Measurements from ENCODE around the gene BBS5.
"Not testable (repeated sequence)": the region's sequence is repeated elsewhere in the genome, so short reads cannot be mapped to it uniquely, and the experiment has no call there.

BBS5 gene

DNA sequence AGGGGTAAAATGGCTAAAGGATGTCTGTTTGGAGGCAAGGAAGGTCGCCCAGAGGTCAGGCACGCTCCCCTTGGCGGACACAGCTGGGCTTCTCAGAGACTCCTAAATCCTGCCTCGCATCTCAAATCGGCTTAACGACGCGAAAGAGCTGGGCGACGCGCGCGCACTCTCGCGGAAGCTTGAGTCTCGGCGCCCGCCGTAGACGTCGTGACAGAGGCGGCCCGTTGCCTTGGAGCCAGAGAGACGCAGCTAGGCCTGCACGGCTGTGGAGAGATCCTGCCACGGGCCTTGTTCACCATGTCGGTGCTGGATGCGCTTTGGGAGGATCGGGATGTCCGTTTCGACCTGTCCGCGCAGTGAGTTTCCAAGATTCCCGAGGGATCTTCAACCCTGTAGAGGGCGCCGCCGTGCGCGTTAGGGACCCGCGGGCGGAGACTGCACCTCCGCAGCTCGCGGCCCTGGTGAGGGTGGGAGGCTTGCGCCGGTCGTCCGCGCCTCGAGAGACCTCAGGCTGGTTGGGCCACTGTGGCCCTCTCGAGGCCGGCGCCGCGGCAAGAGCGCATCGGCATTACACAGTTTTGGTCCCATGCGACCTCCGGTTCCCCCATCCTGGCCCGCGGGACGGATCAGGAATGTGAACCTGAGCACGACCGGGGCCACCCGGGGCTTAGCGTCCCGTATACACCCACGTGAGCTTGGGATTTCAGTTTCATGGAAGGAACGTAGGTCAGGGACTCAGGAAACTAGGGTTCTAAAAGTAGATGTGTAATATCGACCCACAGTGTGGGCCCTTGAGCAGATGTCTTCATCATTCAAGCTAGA is at the start of gene BBS5:
TSS of gene BBS5 (plus strand) at position 238 of the 822 bp plus-strand sequence. CDS start at position 298, 60 bp downstream.
- no peak for FAIRE-seq

DNA sequence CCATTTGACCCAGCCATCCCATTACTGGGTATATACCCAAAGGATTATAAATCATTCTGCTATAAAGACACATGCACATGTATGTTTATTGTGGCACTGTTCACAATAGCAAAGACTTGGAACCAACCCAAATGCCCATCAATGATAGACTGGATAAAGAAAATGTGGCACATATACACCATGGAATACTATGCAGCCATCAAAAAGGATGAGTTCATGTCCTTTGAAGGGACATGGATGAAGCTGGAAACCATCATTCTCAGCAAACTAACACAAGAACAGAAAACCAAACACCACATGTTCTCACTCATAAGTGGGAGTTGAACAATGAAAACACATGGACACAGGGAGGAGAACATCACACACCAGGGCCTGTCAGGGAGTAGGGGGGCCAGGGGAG is 47.5 kb upstream of the BBS5 start:
- not testable (repeated sequence) for FAIRE-seq

DNA sequence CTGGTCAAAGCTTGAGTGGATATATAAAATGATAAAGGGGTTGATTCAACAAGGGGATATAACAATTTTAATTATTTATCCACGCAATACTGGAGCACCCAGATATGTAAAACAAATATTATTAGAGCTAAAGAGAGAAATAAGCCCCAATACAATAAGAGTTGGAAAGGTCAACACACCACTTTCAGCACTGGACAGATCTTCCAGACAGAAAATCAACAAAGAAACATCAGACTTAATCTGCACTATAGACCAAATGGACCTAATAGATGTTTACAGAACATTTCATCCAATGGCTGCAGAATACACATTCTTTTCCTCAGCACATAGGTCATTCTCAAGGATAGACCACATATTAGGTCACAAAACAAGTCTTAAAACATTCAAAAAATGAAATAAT is 45.1 kb upstream of the BBS5 start:
- not testable (repeated sequence) for FAIRE-seq

DNA sequence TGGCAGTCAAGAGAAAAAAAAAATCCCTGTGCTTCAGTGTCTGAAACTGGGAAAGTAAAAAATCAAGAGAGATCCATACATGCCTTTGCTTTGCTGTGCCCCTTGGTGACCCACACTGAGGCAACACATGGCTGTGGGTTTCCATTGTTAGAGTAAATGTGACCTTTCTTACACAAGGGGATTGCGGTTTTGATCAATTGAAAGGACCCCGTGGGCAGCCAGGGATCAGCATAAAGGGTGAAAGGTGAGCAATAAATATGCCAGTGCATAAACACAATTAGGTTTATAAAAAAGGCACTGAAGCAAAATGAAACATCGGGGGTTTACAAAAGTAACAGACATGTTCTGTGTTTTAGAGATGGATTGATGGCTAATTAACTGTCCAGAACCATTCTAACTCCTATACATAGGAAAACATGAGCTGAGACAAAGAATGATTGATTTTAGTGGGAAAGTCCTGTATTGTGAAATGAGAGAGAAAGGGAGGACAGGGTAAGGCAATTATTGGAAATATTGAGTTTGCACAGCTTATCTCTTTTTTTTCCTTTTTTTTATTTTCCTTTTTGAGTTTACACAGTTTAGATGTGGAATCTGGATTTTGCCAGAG is 40.7 kb upstream of the BBS5 start:
- FAIRE-seq: no peak

DNA sequence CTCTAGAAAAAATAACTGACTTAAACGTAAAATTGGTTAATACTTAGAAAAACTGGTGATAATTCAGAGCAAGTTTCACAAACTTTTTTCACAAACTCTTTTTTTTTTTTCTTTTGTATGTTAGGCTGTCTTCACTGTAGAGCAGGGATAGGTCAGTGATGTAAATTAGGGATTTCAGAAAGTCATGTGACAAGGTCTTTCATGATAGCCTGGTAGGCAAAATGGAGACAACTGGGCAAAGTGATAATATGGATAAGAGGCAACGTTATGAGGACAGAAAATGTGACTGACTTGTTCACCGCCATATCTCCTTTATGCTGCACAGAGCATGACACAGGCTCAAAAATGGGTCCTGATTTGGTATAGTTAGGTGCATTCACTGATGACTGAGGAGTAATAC is 39.4 kb upstream of the BBS5 start:
- FAIRE-seq: no peak

DNA sequence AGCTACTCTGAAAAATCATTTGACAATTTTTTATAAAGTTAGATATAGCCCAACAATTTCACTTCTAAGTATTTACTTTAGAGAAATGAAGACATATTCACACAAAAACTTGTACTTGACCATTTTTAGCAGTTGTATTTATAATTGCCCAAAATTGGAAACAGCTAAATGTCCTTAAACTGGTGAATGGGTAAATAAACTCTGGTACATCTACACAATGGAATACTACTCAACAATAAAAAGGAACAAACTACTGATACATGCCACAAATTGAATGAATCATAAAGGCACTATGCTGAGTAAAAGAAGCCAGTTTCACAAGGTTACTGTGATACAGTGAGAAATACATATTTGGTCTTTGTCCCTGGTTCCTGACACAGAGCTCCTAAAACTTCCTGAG is 32.8 kb upstream of the BBS5 start:
- FAIRE-seq: no peak

DNA sequence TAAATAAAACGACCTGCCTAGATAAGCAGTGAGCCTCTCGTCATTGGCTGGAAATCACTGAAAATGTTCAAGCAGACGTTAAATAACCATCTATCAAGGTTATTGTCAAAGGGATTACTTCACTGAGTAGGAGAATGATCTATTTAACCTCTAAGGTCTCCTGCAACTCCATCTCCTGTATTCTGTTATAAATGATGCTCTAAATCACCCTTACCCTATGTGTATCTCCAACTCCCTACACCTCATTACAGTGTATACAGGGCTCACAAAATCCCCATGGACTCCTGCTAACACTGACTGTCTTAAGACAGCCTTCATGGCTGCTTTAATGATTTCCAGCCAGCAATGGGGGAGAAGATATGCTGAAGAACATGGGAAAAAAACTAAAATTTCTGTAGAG is 31.0 kb upstream of the BBS5 start:
- no peak for FAIRE-seq

DNA sequence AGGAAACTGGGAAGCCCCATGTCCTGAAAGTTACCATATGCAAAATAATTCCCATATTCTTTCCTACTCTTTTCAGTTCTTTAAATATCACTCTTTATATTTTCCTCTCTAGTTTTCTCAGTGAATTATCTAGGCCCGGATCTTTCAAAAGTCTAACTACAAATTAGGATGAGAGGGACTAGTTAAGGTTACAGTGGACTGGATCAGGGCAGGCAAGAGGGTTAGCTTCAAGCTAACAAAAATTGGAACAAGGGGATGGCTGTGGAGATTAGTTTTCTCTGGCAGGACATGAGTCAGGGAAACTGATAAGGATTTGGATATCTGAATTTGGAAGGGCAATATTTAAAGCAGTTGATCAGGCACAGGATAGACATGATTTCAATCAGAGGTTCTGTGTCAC is 30.4 kb upstream of the BBS5 start:
- FAIRE-seq: no peak

DNA sequence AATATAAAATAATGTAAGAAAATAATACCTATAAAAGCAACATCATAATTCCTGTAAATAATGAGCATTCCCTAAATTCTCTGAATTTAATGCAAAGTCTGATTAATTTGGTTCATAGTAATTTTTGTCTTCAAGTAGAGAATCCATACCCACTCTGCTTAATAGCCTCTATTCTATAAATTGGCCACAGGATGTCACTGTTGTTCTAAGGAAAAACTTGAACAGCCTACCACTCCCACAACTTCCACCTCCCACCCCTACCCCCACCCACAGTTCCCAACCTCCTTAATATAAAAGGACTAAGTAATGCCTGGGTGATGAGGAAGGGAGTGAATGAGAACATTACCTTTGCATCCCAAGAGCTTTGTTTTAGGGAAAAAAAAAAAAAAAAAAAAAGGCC is 27.2 kb upstream of the BBS5 start:
- FAIRE-seq: no peak

DNA sequence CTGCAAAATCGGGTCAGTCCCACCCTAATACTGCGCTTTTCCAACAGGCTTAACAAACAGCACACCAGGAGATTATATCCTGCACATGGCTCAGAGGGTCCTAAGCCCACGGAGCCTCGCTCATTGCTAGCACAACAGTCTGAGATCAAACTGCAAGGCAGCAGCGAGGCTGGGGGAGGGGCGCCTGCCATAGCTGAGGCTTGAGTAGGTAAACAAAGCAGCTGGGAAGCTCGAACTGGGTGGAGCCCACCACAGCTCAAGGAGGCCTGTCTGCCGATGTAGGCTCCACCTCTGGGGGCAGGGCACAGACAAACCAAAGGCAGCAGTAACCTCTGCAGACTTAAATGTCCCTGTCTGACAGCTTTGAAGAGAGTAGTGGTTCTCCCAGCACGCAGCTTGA is 26.2 kb upstream of the BBS5 start:
- not testable (repeated sequence) for FAIRE-seq

DNA sequence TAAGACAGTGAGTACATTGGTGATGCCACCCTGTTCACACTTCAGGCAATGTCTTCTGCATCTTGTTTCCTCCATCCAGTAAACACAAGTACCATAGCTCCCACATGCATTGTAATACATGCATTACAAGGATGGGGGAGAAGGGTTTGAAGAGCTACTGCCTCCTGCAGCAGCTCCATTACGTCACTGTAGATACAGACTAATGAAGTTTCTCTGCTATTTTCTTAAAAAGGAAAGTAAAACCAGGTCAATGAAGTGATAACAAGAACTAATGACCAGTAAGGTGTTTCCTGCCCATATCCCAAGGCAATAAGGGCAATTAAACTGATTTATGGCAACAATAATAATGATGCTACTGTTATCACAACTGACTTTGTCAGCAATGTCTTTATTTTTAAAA is 18.2 kb upstream of the BBS5 start:
- no peak for FAIRE-seq

DNA sequence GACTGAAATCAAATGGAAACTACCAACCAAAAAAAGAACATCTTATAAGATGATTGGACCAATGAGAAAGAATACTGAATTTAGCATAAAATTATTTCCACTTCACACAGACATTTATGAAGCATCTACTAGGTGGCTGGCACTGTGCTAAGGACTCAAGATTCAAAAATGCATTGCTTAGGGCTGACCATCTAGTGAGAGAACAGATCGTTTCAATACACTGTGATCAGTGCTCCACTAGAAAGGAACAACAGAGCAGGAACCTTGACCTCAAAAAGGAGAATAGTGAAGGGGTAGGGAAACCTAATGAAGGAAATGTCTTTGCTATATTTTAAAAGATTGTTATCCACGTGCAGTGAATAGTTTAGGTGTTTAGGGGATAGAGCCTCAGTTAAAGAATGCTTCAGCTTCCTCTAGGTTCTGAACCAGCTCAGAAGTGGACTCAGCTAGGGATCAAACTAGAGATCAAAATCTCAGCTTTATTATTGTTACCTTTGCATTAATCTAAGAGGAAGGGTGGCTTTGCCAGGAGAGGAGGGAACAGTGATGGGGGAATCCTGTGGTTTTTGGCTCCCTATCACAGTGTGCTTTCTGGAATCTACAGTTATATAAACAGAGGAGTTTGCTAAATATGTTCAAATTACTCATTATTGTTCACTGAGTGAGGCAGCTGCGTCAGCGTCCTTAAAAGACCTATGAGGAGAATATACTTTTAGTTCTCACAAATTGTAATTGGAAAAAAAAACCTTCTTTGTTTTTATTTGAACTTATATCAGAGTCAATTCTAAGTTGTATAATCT is 16.2 kb upstream of the BBS5 start:
- FAIRE-seq: no peak

DNA sequence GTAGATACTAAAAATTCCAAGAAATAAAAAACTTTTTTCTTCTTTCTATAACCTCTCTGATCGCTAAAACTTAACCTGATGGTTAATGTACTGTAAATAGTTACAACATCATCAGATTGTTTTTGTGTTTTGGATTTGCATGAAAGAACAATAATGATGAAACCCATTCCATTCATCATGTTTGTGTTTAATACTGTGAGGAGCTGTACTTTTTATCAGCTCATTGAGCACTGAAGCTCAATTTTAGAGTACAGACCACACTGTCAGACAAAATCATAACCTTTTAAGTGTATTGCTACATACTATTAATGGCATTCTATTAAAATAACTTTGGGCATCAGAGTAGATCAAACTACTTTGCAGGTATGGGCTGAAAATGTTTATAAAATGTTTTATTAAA is 14.8 kb upstream of the BBS5 start:
- FAIRE-seq: peak; percentile 65

DNA sequence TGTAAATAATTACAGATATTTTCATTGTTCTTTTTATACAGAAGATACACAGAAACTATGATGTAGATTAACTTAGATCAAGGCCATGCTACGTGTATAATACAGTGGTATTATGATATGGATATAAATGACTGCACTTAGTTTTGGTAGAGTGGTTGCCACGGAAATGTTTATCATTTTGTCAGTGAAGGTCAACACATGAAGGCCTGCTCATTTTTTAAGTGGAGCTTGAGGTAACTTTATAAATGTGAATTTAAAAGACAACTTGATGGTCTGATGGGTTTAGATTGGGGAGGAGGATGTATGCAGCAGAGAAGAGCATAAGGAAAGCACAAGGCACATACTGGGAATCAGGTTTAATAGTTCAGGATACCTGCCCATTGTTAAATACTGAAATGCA is 14.4 kb upstream of the BBS5 start:
- no peak for FAIRE-seq

DNA sequence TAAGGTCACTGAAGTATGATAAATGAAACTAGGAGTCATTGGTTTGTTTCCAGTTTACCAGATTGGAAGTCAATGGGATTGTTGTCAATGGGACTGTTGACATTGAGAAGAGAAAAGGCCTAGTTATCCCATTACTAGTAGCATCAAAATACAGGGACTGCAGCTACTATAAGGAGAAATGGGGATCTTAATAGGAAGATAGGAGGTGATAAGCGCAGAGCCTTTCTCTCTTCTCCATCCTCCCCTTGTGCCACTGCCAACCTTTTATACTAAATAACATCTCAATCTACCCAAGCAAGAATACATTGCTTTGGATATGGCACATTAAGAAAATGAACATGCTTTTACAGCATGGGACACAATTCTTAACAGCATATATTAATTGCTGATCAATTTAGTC is 10.5 kb upstream of the BBS5 start:
- FAIRE-seq: no peak

DNA sequence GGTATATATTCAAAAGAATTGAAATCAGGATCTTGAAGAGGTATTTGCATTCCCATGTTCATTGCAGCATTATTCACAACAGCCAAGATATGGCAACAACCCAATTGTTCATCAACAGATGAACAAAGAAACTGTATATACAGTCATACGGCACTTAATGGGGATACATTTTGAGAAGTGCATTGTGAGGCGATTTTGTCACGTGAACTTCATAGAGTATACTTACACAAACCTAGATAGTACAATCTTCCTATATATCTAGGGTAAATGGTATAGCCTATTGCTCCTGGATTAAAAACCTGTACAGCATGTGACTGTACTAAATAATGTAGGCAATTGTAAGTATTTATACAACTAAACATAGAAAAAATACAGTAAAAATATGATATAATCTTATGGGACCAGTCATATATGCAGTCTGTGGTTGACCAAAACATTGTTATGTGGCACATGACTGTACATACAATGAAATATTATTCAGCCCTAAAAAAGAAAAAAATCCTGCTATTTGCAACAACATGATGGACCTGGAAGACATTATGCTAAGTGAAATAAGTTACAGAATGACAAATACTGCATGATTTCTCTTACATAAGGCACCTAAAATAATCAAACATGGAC is 9.2 kb upstream of the BBS5 start:
- no peak for FAIRE-seq

DNA sequence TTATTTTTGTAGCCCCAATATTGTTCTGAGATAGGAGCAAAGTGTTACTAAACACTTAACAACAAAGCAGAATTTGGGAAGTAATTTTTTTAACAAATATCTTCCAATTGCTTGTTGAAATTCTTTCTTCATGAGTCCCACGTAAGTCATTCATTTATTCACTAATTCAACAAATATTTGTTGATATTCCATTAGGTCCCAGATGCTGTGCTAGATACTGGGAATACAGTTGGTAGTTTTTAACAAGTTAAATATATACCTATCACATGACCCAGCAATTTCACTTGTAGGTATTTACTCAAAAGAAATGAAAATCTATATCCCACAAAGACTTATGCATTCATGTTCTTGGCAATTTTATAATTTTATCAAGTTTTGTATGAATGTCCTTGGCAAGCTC is 7.0 kb upstream of the BBS5 start:
- FAIRE-seq: no peak

DNA sequence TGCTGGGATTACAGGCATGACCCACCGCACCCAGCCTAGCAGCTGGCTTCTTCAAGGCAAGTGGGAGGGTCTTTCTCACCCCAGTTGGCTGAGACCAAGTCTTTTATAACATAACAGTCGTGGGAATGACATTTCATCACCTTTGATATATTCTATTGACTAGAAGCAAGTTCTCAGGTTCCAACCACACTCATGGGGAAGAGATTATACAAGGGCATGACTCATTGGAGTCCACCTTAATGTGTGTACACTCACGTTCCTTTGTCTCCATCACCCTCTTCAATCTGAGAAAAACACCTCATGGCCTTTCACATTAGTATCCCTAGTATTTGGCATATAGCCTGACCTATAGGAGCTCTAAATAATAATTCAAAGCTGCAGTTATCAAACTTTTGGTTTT is 2.8 kb upstream of the BBS5 start:
- no peak for FAIRE-seq

DNA sequence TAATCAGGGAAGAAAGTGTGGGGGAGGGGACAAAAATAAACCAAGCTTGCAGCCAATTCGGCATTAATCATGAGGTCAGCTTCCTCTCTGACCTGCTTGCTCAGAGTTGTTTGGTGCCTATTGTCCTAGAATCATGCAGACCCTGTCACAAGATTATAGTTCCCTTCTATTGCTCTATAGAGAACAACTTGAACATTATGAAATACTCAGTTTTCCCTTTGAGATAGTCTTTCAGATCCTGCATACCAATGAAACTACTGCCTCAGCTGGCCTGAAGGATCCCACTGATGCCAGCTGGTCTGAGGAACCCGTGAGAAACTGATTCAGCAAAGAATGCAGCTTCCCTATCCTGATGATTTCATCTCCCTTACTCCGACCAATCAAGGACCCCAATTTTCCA is 955 bp upstream of the BBS5 start:
- FAIRE-seq: no peak

DNA sequence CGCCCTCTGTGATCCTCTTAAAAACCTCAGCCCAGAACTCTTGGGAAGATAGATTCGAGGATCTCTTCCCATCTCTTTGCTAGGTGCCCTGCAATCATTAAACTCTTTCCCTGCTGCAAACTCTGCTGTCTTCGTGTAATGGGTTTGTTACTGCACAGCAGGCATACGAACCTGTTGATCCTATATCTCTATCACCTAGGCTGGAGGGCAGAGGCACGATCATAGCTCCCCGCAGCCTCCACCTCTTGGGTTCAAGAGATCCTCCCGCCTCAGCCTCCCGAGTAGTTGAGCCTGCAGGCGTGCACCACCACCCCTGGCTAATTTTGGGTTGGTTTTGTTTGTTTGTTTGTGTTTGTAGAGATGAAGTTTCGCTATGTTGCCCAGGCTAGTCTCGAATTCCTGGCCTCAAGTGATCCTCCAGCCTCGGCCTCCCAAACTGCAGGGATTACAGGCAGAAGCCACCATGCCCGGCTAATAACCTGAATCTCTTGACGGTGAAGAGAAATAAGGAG is 493 bp upstream of the BBS5 start:
- FAIRE-seq: no peak

DNA sequence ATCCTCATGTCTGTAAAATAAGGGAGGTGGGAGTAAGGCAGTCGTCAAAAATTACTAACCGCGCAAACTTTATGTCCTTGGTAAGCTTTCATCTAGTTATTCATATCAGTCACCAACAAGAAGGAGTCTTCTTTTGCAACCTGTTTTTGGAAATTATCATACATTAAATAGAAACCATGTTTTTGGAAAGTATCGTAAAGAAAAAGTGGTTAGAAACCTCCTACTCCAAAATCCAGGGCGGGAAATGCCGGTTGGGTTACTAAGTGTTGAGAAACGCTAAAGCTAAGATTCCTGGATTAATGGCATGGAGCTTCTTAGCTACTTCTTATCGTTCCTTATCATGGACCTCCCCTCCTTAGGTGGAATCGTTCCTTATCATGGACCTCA is 778 bp downstream of the BBS5 start:
- no peak for FAIRE-seq

DNA sequence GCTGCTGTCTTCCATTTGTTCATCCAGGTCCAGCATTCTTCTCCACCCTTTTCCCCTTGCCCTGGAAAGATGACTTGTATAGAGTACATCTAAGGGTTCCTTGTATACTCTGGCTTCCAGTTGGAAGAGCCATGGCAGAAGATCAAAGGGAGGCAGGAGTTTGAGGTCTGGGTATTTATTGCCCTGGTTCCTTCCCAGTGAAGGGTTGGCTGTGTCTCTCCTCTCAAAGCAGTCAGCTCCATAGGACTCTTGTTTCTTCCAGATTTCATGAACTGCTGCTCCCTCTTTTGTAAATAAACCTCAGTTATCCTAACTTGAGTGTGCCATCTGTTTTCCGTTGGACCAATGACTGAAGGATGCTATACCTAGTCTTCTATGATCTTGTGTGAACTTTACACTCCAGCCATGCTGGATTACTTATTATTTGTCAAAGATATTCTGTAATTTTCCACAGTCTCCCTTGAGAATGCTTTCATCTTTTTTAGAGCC is 6.4 kb downstream of the BBS5 start:
- FAIRE-seq: no peak

DNA sequence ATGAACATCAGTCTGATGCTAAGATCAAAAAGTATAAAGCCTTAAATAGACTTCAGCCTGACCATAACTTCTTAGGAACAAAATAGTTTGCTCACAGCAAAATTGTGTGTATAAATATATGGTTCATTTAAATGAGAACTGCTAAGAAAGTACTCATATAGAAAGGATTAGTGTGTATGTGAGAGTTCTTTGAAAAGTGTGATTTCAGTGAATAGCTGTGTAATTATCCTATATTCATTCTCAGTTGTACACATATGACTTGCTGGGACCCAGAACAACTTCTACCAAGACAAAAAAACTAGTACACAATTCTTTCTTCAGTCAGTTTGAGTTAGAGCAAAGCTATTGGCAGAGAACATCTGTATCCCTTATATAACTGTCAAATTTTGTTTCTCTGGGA is 7.2 kb downstream of the BBS5 start:
- no peak for FAIRE-seq
